Smooth muscle cell (in vitro differentiated cells): Measurements from ENCODE around the gene COPZ1. TPM values are rescaled to one million over a fixed set of nuclear protein-coding genes. Genes with fewer than 3 reads are reported as not detected.

Experiments used
- DNase-seq: peaks from one replicate; lab custom pipeline; 2025; ENCODE audit not compliant: unreplicated experiment; lab: John Stamatoyannopoulos, UW
- H2AFZ ChIP-seq: fragments of 200-600 bp; sonication (generic); 2 replicates; pipeline ENCODE4 v1.6.0; 2016; ENCODE audit warnings: antibody characterized with exemption, low read depth, mild to moderate bottlenecking
- H3F3A ChIP-seq: fragments of 200-600 bp; sonication (generic); 2 replicates; pipeline ENCODE4 v1.6.0; 2017; ENCODE audit warnings: antibody characterized with exemption, low read depth
- H3K27ac ChIP-seq: fragments of 200-600 bp; sonication (generic); 2 replicates; pipeline ENCODE4 v1.5.1; 2016; ENCODE audit warnings: low read depth, mild to moderate bottlenecking
- H3K27me3 ChIP-seq: fragments of 200-600 bp; sonication (generic); 2 replicates; pipeline ENCODE4 v1.6.1; 2016; ENCODE audit warnings: low read depth, mild to moderate bottlenecking
- H3K36me3 ChIP-seq: fragments of 200-600 bp; sonication (generic); 2 replicates; pipeline ENCODE4 v1.5.1; 2016; ENCODE audit warnings: low read depth
- H3K4me1 ChIP-seq: fragments of 200-600 bp; sonication (generic); 2 replicates; pipeline ENCODE4 v1.5.1; 2016; ENCODE audit warnings: low read depth
- H3K4me2 ChIP-seq: fragments of 200-600 bp; sonication (generic); 2 replicates; pipeline ENCODE4 v1.6.0; 2016; ENCODE audit warnings: mild to moderate bottlenecking
- H3K4me3 ChIP-seq: fragments of 200-600 bp; sonication (generic); 2 replicates; pipeline ENCODE4 v1.5.1; 2016; ENCODE audit warnings: mild to moderate bottlenecking
- H3K79me2 ChIP-seq: fragments of 200-600 bp; sonication (generic); 2 replicates; pipeline ENCODE4 v1.6.0; 2016; ENCODE audit warnings: low read depth, mild to moderate bottlenecking
- H3K9ac ChIP-seq: fragments of 200-600 bp; sonication (generic); 2 replicates; pipeline ENCODE4 v1.6.0; 2016; ENCODE audit warnings: low read depth
- H3K9me3 ChIP-seq: fragments of 200-600 bp; sonication (generic); replicated peaks from 2 replicates; pipeline ENCODE4 v1.5.1; 2016; ENCODE audit warnings: low read depth
- H4K20me1 ChIP-seq: fragments of 200-600 bp; sonication (generic); 2 replicates; pipeline ENCODE4 v1.6.0; 2016; ENCODE audit warnings: low read depth
- WGBS: methylation state at CpG from one replicate; pipeline ENCODE4 v1.1.7; 2016; ENCODE audit warnings: low lambda C conversion rate; 5-methylcytosine and 5-hydroxymethylcytosine counted together
- polyA plus RNA-seq: library from polyadenylated mRNA; unstranded; fragments of >200 nt; fragmentation: Nextera tagmentation; extraction: Ambion mirVana; gene quantifications from 2 replicates; pipeline ENCODE4 v1.2.1, GENCODE V29; 2016
- total RNA-seq: library from RNA; depleted of rRNA; stranded (reverse); fragments of >200 nt; gene quantifications from 2 replicates; pipeline ENCODE4 v1.2.3, GENCODE V29; 2014
- TF ChIP-seq, protein P1 (sequence below): fragments of 200-600 bp; sonication (generic); IDR thresholded peaks from 2 replicates; pipeline ENCODE4 v1.5.1; 2017; ENCODE audit warnings: borderline replicate concordance, mild to moderate bottlenecking, antibody characterized with exemption; ENCODE audit not compliant: insufficient read depth, poor library complexity, severe bottlenecking

COPZ1 gene
- total and polyA plus RNA-seq, 2 experiments from 2014 or later = 147 to 214 TPM

- Histone ChIP-seq H3K9me3 (no peaks in the 10 kb centered on the region), H3K36me3 (no peaks in the 10 kb centered on the region), H3F3A (no peaks in the 10 kb centered on the region), H3K79me2 (no peaks in the 10 kb centered on the region), H3K4me1 (peaks cover 17% of the 10 kb centered on the region), H3K27me3 (no peaks in the 10 kb centered on the region), H3K27ac (no peak overlapping the region), H3K4me2 (no peak overlapping the region), H3K4me3 (no peak overlapping the region), H2AFZ (no peak overlapping the region), H3K9ac (no peak overlapping the region), H4K20me1 (no peaks in the 10 kb centered on the region)
- DNase-seq = no peak
- WGBS = 91% methylated on average over 5 of the region's 5 CpGs
- TF ChIP-seq, protein P1, sequence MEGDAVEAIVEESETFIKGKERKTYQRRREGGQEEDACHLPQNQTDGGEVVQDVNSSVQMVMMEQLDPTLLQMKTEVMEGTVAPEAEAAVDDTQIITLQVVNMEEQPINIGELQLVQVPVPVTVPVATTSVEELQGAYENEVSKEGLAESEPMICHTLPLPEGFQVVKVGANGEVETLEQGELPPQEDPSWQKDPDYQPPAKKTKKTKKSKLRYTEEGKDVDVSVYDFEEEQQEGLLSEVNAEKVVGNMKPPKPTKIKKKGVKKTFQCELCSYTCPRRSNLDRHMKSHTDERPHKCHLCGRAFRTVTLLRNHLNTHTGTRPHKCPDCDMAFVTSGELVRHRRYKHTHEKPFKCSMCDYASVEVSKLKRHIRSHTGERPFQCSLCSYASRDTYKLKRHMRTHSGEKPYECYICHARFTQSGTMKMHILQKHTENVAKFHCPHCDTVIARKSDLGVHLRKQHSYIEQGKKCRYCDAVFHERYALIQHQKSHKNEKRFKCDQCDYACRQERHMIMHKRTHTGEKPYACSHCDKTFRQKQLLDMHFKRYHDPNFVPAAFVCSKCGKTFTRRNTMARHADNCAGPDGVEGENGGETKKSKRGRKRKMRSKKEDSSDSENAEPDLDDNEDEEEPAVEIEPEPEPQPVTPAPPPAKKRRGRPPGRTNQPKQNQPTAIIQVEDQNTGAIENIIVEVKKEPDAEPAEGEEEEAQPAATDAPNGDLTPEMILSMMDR = no peak
These were observed 28.4 kb upstream of the COPZ1 start for GRCh38 chr12:54296393-54297099.

DNA sequence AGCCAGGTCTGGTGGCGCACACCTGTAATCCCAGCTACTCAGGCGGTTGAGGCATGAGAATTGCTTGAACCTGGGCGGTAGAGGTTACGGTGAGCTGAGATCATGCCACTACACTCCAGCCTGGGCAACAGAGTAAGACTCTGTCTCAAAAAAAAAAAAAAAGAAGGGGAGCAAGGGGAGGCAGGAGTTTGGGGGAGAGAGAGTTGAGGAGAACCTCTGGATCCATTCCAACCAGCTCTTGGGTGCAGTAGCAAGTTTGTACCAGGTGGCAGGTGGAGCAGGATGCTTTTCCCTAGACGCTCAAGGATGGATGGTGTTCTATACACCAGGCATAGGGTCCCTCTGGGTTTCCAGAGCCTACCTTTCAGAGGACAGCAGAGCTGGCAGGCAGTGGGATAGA lies 26.0 kb upstream of the COPZ1 start:
- Histone ChIP-seq H3K4me3 (no peak overlapping the region), H3K79me2 (no peaks in the 10 kb centered on the region), H3K9ac (no peak overlapping the region), H3K36me3 (no peaks in the 10 kb centered on the region), H3K27ac (no peak overlapping the region), H3K9me3 (no peaks in the 10 kb centered on the region), H3K4me1 (peaks cover 19% of the 10 kb centered on the region), H3F3A (no peaks in the 10 kb centered on the region), H4K20me1 (no peaks in the 10 kb centered on the region), H2AFZ (no peak overlapping the region), H3K27me3 (no peaks in the 10 kb centered on the region), H3K4me2 (no peak overlapping the region)
- DNase-seq = no peak
- WGBS = 96% methylated on average over 5 of the region's 5 CpGs
- TF ChIP-seq, protein P1 = no peak

DNA sequence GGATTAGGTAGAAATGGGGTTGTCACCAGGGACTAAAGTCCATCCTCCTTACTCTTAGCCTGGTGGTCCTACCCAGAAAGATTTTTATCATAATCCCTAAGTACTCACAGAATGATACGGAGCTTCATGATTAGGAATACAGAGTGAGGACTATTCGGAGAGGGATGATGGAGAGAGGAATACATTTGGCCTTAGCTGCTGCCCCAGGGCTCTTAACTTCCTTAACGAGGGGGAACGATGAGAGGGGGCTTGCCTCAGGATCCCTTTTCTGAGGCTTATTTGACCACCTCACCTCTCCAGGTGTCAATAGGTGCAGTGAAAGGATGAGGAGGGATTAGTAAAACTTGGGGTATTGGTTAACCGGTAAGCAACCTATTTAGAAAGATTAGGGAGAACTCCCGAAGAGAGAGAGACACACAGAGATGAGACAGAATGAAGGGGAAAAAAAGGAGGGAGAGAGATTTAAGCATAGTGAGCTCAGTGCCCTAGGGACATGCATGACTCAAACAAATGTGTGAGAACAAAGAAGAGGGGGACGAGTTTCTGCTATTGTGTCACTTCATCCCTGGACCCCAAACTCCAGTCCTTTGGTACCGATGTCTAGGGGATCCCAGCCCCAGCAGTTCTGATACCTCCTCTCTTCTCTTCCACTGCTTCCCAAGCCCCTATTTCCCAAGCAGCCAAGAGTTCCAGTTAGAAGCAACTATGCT lies 25.3 kb upstream of the COPZ1 start:
- H3K27me3 ChIP-seq = no peaks in the 10 kb centered on the region
- no peak overlapping the region for H2AFZ ChIP-seq
- no peak overlapping the region for H3K9ac ChIP-seq
- H3F3A ChIP-seq = no peaks in the 10 kb centered on the region
- no peaks in the 10 kb centered on the region for H3K9me3 ChIP-seq
- TF ChIP-seq, protein P1 = no peak
- WGBS = 59% methylated on average over 8 of the region's 8 CpGs
- peaks cover 26% of the 10 kb centered on the region for H3K4me1 ChIP-seq
- H3K4me2 ChIP-seq = no peak overlapping the region
- no peaks in the 10 kb centered on the region for H3K79me2 ChIP-seq
- H3K27ac ChIP-seq = no peak overlapping the region
- H4K20me1 ChIP-seq = no peaks in the 10 kb centered on the region
- no peak overlapping the region for H3K4me3 ChIP-seq
- no peaks in the 10 kb centered on the region for H3K36me3 ChIP-seq
- DNase-seq = no peak
